NCI-H2227 (cell line): ENCODE measurements around the gene PACSIN1.
A peak's percentile ranks its signal among the peaks of the same experiment; 100 is the strongest.

Experiments used
- DNase-seq: peaks from one replicate; lab custom pipeline; 2025; ENCODE audit not compliant: unreplicated experiment; lab: John Stamatoyannopoulos, UW

Gene PACSIN1

GRCh38 chr6:34514112-34514511 is 48.2 kb downstream of the PACSIN1 start:
- DNase-seq: no peak

DNA sequence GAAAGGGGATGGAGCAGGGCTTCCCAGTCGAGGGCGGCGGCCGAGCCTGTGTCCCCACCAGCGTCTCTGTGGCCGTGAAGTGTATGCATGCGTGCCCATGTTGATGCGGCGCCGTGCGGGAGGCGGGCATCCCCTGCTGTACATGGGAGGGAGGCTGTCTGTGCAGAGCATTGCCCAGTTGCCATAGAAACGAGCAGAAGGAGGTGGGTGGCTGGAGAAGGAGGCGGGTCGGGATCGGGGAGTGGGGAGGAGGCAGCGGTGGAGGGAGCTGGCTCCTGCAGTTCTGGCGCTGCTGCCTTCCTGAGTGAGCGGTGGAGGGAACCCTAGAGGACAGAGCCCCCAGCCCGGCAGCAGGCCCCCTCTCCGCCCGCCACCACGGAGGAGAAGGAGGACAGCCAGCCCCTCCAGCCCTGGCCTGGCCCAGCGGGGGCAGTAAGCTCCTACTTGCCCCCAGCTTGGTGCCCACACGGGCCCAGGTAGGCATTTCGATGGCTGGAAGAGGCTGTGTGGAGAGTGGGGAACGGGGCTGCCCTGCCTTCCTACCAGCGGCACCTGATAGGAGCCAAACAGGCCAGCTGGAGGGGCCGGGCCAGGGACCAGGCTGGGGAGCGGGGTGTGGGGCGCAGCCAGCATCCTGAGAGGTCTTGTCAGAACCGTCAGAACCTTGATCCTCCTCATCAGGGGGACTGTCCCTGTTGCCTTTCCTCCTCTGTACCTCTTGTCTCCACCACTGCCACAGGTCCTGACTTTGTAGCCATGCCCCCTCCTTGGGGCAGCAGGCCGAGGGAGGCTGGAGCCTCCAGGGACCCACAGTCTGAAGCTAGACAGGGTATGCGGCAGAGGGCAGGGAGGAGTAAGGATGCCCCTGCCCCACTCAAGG is 49.0 kb downstream of the PACSIN1 start:
- DNase-seq: peak; percentile 95

DNA sequence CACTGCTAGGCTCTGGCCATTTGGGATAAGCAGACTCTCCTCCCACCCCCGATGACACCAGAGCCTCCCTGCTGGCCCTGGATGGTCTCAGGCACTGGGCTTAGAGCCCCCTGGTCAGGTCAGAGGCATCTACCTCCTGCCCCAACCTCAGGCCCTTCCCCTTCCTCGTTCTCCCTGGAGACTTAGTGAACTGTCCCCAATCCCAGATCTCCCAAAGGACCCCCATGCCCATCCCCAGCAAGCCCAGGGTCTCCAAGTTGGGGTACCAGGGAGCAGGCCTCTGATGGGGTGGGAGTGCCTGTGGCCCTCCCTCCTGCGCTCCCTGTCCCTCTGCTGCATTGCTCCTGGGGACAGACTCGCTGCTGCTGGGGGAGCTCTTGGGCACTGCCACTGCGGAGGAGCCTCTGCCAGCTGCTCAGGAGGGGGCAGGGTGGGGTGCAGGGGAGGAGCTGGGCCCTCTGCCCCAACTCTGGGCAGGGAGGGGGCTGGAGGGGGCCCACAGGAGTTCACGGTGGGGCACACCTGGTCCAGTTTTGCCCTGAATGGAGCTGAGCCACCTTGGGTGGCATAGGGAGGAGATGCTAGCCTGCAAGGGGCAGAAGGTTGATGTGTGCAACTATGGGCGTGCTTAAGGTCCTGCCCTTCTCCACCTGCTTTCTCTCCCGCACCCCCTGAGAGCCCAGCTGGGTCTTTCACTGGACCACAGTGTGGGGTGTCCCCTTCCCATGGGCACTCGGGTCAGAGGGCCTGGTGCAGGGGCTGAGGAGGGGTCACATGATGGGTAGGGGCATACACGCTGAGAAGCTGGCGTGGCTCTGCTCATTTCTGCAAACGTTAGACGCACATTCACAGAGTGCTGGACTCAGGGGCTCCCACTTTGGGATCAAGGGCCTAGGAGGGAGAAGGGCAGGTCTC is 49.9 kb downstream of the PACSIN1 start:
- DNase-seq: no peak

GRCh38 chr6:34516391-34517324 is 50.8 kb downstream of the PACSIN1 start:
- DNase-seq: no peak

GRCh38 chr6:34517461-34517881 is 51.6 kb downstream of the PACSIN1 start:
- DNase-seq: no peak

DNA sequence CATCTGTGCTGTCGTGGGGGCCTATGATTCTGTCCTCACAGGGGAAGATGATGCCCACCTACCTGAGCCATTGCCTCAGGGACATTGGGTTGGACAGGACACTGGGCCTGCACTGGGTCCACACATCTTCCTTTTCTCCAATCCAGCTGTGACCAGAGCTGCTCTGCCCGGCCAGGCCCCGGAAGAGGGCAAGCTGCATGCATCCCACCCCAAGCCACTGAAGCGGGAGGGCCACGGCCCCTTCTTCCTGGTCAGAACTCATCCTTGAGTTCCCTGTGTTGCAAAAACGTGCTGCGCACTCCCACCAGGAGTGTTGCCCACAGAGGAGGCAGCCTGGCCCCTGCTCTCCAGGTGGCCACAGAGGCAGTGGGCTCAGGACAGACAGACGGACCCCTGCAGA is 52.1 kb downstream of the PACSIN1 start:
- no peak for DNase-seq

DNA sequence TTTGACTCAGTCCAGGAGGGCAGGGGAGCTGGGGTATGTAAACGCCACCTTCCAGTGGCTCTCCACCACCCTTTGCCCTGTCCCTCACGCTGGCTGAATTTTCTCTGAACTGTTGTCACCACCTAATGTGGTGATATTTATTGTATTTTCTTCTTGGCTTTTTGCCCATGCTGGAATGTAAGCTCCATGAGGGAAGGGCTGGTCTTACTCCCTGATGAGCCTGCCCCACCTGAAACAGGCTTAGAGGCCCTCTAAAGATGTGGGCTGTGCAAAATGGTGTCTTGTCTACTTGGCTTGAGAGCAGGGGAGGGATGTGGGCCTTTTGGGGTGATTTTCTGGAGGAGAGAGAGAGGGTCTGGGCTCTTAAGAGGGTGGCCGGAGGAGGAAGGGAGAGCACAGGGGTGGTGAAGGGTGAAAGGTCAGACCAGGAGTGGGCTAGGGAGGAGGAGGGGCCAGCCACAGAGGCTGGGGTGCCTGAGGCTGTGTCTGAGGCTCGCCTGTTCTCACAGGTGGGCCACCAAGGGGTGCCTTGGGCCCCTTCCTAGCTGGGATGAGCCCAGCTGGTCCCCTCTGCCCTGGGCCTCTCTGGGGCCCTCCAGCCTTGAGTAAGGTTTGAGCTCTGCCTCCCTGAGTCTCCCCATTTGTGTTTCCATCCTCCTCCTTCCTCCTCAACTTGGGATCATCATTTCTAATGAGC is 52.9 kb downstream of the PACSIN1 start:
- no peak for DNase-seq

GRCh38 chr6:34519971-34520644 is 54.2 kb downstream of the PACSIN1 start:
- DNase-seq: no peak

DNA sequence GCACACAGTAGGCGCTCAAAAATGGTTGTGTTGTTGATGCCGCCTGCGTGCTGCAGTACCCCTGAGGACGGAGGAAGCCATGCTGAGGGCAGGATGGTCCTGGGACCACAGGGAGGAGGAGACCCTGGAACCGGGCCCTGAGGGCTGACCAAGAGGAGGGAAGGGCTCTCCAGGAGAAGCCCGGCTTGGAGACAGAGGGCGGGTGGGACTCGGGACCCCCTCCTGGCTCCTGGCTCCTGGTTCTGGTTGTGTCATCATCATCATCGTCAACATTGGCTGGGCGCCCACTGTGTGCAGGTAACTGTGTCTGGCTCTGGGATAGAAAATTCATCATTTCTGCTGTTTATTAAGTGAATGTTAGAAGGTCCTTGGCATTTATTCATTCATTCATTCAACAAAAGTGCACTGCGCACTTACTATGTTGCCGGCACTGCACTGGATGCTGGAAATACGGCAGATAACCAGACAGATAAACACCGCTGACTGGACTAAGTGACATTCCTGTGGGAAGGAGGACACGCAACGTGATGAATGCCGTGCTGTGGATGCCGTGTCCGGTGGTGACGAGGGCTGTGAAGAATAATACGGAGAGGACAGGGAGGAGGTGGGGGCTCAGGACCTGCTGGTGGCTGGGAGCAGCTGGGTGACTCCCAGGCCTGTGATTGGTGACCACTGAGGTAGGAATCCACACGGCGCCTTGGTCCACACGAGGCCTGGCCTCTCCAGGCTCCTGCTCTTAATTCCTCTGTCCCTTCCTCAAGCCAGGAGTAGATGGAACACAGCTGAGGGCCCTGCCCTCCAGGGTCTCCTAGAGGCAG is 55.0 kb downstream of the PACSIN1 start:
- DNase-seq: no peak

- DNase-seq: no peak
Observed at GRCh38 chr6:34521463-34522285, 55.8 kb downstream of the PACSIN1 start.

- no peak for DNase-seq
Observed at GRCh38 chr6:34522761-34523160, 56.9 kb downstream of the PACSIN1 start.

GRCh38 chr6:34523441-34524206 is 57.7 kb downstream of the PACSIN1 start:
- DNase-seq: no peak

- no peak for DNase-seq
Observed at GRCh38 chr6:34524499-34524898, 58.6 kb downstream of the PACSIN1 start.

GRCh38 chr6:34524971-34525370 is 59.1 kb downstream of the PACSIN1 start:
- DNase-seq: no peak

- no peak for DNase-seq
Observed at GRCh38 chr6:34525431-34526175, 59.7 kb downstream of the PACSIN1 start.

DNA sequence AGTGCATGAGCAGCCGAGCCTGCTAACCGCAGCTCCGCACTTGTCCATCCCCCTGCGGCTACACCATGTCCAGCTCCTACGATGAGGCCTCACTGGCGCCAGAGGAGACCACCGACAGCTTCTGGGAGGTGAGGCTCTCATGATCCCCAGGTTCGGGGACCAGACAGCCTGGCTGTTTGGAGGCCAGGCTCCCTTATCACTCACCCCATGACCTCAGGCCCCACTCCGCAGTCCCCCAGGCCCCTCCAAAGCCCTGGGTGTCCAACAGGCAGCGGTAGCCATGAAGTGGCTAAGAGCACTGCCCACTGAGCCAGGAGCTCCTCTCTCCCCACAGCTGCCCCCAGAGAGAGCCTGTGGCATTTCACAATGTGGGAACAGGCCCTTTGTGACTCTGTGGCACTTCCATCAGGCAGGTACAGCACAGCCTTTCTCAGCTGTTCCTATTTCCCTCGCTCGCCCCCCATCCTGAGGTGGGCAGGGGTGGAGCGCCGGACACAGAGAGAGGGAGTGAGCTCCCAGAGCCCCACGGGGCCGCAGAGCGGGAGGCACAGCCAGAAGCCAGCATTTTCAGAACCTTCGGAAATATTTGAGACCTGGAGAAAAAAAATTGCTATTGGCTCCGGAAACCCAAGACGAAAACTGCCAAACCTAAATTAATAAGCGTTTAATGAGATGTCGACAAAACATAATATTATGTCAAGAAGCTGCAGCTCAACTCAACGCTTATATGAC is 60.5 kb downstream of the PACSIN1 start:
- DNase-seq: no peak
